ENCODE results near the gene BPIFA3.

BPIFA3 gene

DNA sequence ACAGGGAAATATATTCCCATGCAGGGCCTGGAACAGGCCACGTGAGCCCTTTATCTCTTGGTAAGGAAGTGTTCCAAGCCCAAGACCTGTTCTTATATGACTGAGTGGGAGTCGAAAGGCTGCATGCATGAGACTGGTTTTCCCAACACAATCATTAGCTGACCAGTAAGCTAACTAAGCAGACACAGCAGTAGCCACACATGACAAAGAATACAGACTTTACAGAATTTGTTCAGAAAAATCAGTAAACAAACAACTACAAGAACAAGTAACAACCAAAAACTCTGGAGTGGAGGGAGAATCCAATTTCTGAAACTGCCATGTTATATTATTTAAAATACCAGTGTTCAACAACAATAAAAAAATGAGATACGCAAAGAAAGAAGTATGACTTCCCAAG is 35.3 kb downstream of the BPIFA3 start:
- Histone ChIP-seq H3K4me3 (ENCODE audit: low read length, poor library complexity, severe bottlenecking) (no peak overlapping the region), H3K27me3 (ENCODE audit: insufficient read depth, low read length, poor library complexity, severe bottlenecking) (no peaks in the 10 kb centered on the region), H3K36me3 (ENCODE audit: insufficient read depth, low read length) (no peaks in the 10 kb centered on the region), H3F3A (ENCODE audit: low read depth) (no peaks in the 10 kb centered on the region), H4K20me1 (ENCODE audit: insufficient read depth, low read length, poor library complexity, severe bottlenecking) (no peaks in the 10 kb centered on the region), H3K9me2 (replicated peaks; ENCODE audit: low read depth, low read length) (no peaks in the 10 kb centered on the region), H3K4me2 (ENCODE audit: low read depth, low read length, poor library complexity, severe bottlenecking) (no peak overlapping the region), H2AFZ (ENCODE audit: low read length) (no peak overlapping the region), H3K9ac (ENCODE audit: low read depth, low read length, poor library complexity, severe bottlenecking) (no peak overlapping the region), H3K4me1 (ENCODE audit: insufficient read depth, low read length, poor library complexity, severe bottlenecking) (no peaks in the 10 kb centered on the region), H3K79me2 (ENCODE audit: insufficient read depth, low read length) (no peaks in the 10 kb centered on the region), H3K9me3 (ENCODE audit: insufficient read depth, low read depth, low read length) (no peaks in the 10 kb centered on the region)
- no peak for TF ChIP-seq EZH2phosphoT487 (IDR thresholded peaks at IDR 0.05; ENCODE audit: borderline replicate concordance)
- TF ChIP-seq, protein P1, sequence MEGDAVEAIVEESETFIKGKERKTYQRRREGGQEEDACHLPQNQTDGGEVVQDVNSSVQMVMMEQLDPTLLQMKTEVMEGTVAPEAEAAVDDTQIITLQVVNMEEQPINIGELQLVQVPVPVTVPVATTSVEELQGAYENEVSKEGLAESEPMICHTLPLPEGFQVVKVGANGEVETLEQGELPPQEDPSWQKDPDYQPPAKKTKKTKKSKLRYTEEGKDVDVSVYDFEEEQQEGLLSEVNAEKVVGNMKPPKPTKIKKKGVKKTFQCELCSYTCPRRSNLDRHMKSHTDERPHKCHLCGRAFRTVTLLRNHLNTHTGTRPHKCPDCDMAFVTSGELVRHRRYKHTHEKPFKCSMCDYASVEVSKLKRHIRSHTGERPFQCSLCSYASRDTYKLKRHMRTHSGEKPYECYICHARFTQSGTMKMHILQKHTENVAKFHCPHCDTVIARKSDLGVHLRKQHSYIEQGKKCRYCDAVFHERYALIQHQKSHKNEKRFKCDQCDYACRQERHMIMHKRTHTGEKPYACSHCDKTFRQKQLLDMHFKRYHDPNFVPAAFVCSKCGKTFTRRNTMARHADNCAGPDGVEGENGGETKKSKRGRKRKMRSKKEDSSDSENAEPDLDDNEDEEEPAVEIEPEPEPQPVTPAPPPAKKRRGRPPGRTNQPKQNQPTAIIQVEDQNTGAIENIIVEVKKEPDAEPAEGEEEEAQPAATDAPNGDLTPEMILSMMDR (conservative IDR thresholded peaks at IDR 0.05; ENCODE audit: low read length): no peak

DNA sequence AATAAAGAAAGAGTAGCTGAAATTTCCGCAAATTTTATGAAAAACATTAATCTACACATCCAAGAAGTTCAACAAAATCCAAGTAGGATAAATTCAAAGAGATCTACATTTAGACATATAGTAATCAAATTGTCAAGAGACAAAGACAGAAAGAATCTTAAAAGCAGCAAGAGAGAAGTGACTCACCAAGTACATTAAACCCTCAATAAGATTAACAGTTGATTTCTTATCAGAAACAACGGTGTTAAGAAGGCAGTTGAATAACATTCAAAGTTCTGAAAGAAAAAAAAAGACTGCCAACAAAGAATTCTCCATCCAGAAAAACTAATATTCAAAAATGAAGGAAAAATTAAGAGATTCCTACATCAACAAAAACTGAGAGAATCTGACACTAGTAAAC is 37.9 kb downstream of the BPIFA3 start:
- Histone ChIP-seq H3K36me3 (ENCODE audit: insufficient read depth, low read length) (no peaks in the 10 kb centered on the region), H3K27me3 (ENCODE audit: insufficient read depth, low read length, poor library complexity, severe bottlenecking) (no peaks in the 10 kb centered on the region), H3K9ac (ENCODE audit: low read depth, low read length, poor library complexity, severe bottlenecking) (no peak overlapping the region), H2AFZ (ENCODE audit: low read length) (no peak overlapping the region), H3K4me3 (ENCODE audit: low read length, poor library complexity, severe bottlenecking) (no peak overlapping the region), H3K9me3 (ENCODE audit: insufficient read depth, low read depth, low read length) (no peaks in the 10 kb centered on the region), H3K4me1 (ENCODE audit: insufficient read depth, low read length, poor library complexity, severe bottlenecking) (no peaks in the 10 kb centered on the region), H3K9me2 (replicated peaks; ENCODE audit: low read depth, low read length) (no peaks in the 10 kb centered on the region), H4K20me1 (ENCODE audit: insufficient read depth, low read length, poor library complexity, severe bottlenecking) (no peaks in the 10 kb centered on the region), H3K79me2 (ENCODE audit: insufficient read depth, low read length) (no peaks in the 10 kb centered on the region), H3K4me2 (ENCODE audit: low read depth, low read length, poor library complexity, severe bottlenecking) (no peak overlapping the region), H3F3A (ENCODE audit: low read depth) (no peaks in the 10 kb centered on the region)
- TF ChIP-seq EZH2phosphoT487 (IDR thresholded peaks at IDR 0.05; ENCODE audit: borderline replicate concordance): no peak
- TF ChIP-seq, protein P1 (conservative IDR thresholded peaks at IDR 0.05; ENCODE audit: low read length): no peak

DNA sequence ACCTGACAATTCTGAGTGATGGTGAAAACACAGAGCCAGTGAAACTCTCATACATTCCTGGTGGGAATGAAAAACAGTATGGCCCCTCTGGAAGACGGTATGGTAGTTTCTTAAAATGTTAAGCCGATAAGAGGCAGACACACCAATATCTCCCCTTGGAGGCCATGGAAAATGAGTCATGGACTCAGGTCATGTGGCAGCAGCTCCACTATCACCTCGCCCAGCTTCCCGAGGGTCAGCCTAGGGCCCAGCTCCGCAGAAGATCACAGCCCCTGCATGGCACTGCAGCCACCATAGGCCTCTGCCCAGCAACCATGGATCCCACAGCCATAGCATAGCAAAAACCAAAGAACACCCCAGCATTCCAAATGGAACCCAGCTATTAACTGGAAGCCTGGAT is 40.1 kb downstream of the BPIFA3 start:
- Histone ChIP-seq H3K27me3 (ENCODE audit: insufficient read depth, low read length, poor library complexity, severe bottlenecking) (no peaks in the 10 kb centered on the region), H3K4me1 (ENCODE audit: insufficient read depth, low read length, poor library complexity, severe bottlenecking) (no peaks in the 10 kb centered on the region), H2AFZ (ENCODE audit: low read length) (no peak overlapping the region), H4K20me1 (ENCODE audit: insufficient read depth, low read length, poor library complexity, severe bottlenecking) (no peaks in the 10 kb centered on the region), H3K79me2 (ENCODE audit: insufficient read depth, low read length) (no peaks in the 10 kb centered on the region), H3K36me3 (ENCODE audit: insufficient read depth, low read length) (no peaks in the 10 kb centered on the region), H3K9me2 (replicated peaks; ENCODE audit: low read depth, low read length) (no peaks in the 10 kb centered on the region), H3K4me2 (ENCODE audit: low read depth, low read length, poor library complexity, severe bottlenecking) (no peak overlapping the region), H3K9me3 (ENCODE audit: insufficient read depth, low read depth, low read length) (no peaks in the 10 kb centered on the region), H3K4me3 (ENCODE audit: low read length, poor library complexity, severe bottlenecking) (no peak overlapping the region), H3K9ac (ENCODE audit: low read depth, low read length, poor library complexity, severe bottlenecking) (no peak overlapping the region), H3F3A (ENCODE audit: low read depth) (no peaks in the 10 kb centered on the region)
- TF ChIP-seq, protein P1 (conservative IDR thresholded peaks at IDR 0.05; ENCODE audit: low read length): no peak
- TF ChIP-seq EZH2phosphoT487 (IDR thresholded peaks at IDR 0.05; ENCODE audit: borderline replicate concordance): no peak

All from Loucy (cell line).